Measurements from ENCODE around the gene NPC1. TPM values are rescaled to one million over a fixed set of nuclear protein-coding genes. Genes with fewer than 3 reads are reported as not detected.
"Not testable (repeated sequence)": the region's sequence is repeated elsewhere in the genome, so short reads cannot be mapped to it uniquely, and the experiment has no call there.

The NPC1 gene
- total RNA-seq, 3 donors from 2014 or later, result 35.5 to 51.0 (median 41.2) TPM

GRCh38 chr18:23519734-23520133, 66.6 kb downstream of the NPC1 start:
- no peaks in the 10 kb centered on the region for H3K36me3 ChIP-seq (ENCODE audit: low read depth)
- no peak for TF ChIP-seq CTCF (IDR thresholded peaks at IDR 0.05)
- H3K4me1 ChIP-seq (ENCODE audit: low read depth), result no peaks in the 10 kb centered on the region
- ATAC-seq (no peak), DNase-seq (no peak)
- H3K4me3 ChIP-seq, result no peak overlapping the region
- intact Hi-C loops (cut with DNase I, micrococcal nuclease), result loop anchor here in 1 of 2 donors (10.0 kb wide), 1 partner anchor 65 kb away; the partner anchor contains the start of gene NPC1
- H3K9me3 ChIP-seq, result no peaks in the 10 kb centered on the region

- Histone ChIP-seq H3K9me3 (no peaks in the 10 kb centered on the region), H3K36me3 (ENCODE audit: low read depth) (no peaks in the 10 kb centered on the region), H3K4me3 (no peak overlapping the region), H3K4me1 (ENCODE audit: low read depth) (no peaks in the 10 kb centered on the region)
- intact Hi-C loops (cut with DNase I, micrococcal nuclease), result no loop called here
- TF ChIP-seq CTCF (IDR thresholded peaks at IDR 0.05), result peak; percentile 57
- ATAC-seq (peak; percentile 99), DNase-seq (peak in 2 of 3 donors; percentile 70 to 89)
Measured at GRCh38 chr18:23515911-23516546, 70.3 kb downstream of the NPC1 start.

- no peaks in the 10 kb centered on the region for H3K4me1 ChIP-seq (ENCODE audit: low read depth)
- H3K36me3 ChIP-seq (ENCODE audit: low read depth), result no peaks in the 10 kb centered on the region
- ATAC-seq (no peak), DNase-seq (no peak)
- H3K9me3 ChIP-seq, result no peaks in the 10 kb centered on the region
- intact Hi-C loops (cut with DNase I, micrococcal nuclease), result no loop called here
- TF ChIP-seq CTCF (IDR thresholded peaks at IDR 0.05), result no peak
- H3K4me3 ChIP-seq, result no peak overlapping the region
Measured at GRCh38 chr18:23512641-23513040, 73.7 kb downstream of the NPC1 start.

GRCh38 chr18:23512216-23512615, 74.1 kb downstream of the NPC1 start:
- H3K9me3 ChIP-seq; H3K4me3 ChIP-seq; DNase-seq; intact Hi-C loops (cut with DNase I, micrococcal nuclease); H3K4me1 ChIP-seq (ENCODE audit: low read depth); ATAC-seq; H3K36me3 ChIP-seq (ENCODE audit: low read depth): not testable (repeated sequence)

GRCh38 chr18:23510923-23511322, 75.4 kb downstream of the NPC1 start:
- H3K36me3 ChIP-seq (ENCODE audit: low read depth); H3K4me1 ChIP-seq (ENCODE audit: low read depth); H3K9me3 ChIP-seq; ATAC-seq; intact Hi-C loops (cut with DNase I, micrococcal nuclease); DNase-seq; H3K4me3 ChIP-seq: not testable (repeated sequence)

GRCh38 chr18:23506393-23506792, 79.9 kb downstream of the NPC1 start:
- H3K4me1 ChIP-seq (ENCODE audit: low read depth), result peaks cover 15% of the 10 kb centered on the region
- ATAC-seq, result no peak
- H3K4me3 ChIP-seq, result no peak overlapping the region
- TF ChIP-seq CTCF (IDR thresholded peaks at IDR 0.05), result no peak
- DNase-seq, result no peak
- intact Hi-C loops (cut with DNase I, micrococcal nuclease), result no loop called here
- no peaks in the 10 kb centered on the region for H3K36me3 ChIP-seq (ENCODE audit: low read depth)
- H3K9me3 ChIP-seq, result no peaks in the 10 kb centered on the region

GRCh38 chr18:23504720-23505119, 81.6 kb downstream of the NPC1 start:
- intact Hi-C loops (cut with DNase I, micrococcal nuclease), result no loop called here
- H3K9me3 ChIP-seq, result no peaks in the 10 kb centered on the region
- no peak for TF ChIP-seq CTCF (IDR thresholded peaks at IDR 0.05)
- no peaks in the 10 kb centered on the region for H3K36me3 ChIP-seq (ENCODE audit: low read depth)
- H3K4me3 ChIP-seq, result no peak overlapping the region
- no peak for DNase-seq
- H3K4me1 ChIP-seq (ENCODE audit: low read depth), result peaks cover 15% of the 10 kb centered on the region
- ATAC-seq, result peak; percentile 14

All from mucosa of descending colon (tissue), 3 donors.